DND-41 (cell line): Measurements from ENCODE around the gene ATAD3B.
A peak's percentile ranks its signal among the peaks of the same experiment; 100 is the strongest.

ENCODE experiments used
- ATAC-seq: fragments of 200-7000 bp; cut with Tn5 transposase; 3 replicates; pipeline ENCODE4 v1.9.1; 2021; ENCODE audit warnings: low read depth; ENCODE audit not compliant: insufficient read depth
- DNase-seq: peaks from one replicate; pipeline ENCODE4 v3.0.0-alpha.2; 2020
- H2AFZ ChIP-seq: 2 replicates; pipeline ENCODE4 v1.6.0; 2012; ENCODE audit warnings: low read depth, low read length
- H3K27ac ChIP-seq: 2 replicates; pipeline ENCODE4 v1.5.1; 2012; ENCODE audit warnings: low read length, inconsistent platforms
- H3K27me3 ChIP-seq: fragments of 200-600 bp; sonication (generic); 2 replicates; pipeline ENCODE4 v1.6.0; 2012; ENCODE audit warnings: low read length, mild to moderate bottlenecking, inconsistent platforms; ENCODE audit not compliant: insufficient read depth, poor library complexity
- H3K36me3 ChIP-seq: 2 replicates; pipeline ENCODE4 v1.5.1; 2012; ENCODE audit warnings: low read length, inconsistent platforms; ENCODE audit not compliant: insufficient read depth
- H3K4me1 ChIP-seq: 2 replicates; pipeline ENCODE4 v1.5.1; 2012; ENCODE audit warnings: mild to moderate bottlenecking, low read length; ENCODE audit not compliant: insufficient read depth
- H3K4me2 ChIP-seq: 2 replicates; pipeline ENCODE4 v1.6.0; 2012; ENCODE audit warnings: mild to moderate bottlenecking, moderate library complexity, low read length, inconsistent platforms; ENCODE audit not compliant: insufficient read depth
- H3K4me3 ChIP-seq, 2 experiments: fragments of 200-600 bp in 1 of 2; shearing (Covaris generic) in 1 of 2; 2 replicates each; pipeline ENCODE4 v1.5.1; 2012 to 2016; ENCODE audit warnings: inconsistent platforms in 2 of 2, low read length in 2 of 2, mild to moderate bottlenecking in 2 of 2, low read depth in 1 of 2, moderate library complexity in 1 of 2
- H3K79me2 ChIP-seq: 2 replicates; pipeline ENCODE4 v1.6.0; 2012; ENCODE audit warnings: low read length, inconsistent platforms; ENCODE audit not compliant: insufficient read depth
- H3K9ac ChIP-seq: 2 replicates; pipeline ENCODE4 v1.6.0; 2012; ENCODE audit warnings: low read depth, mild to moderate bottlenecking, inconsistent platforms, low read length, moderate library complexity
- H3K9me3 ChIP-seq: 2 replicates; pipeline ENCODE4 v1.5.1; 2012; ENCODE audit warnings: low read length, moderate library complexity, mild to moderate bottlenecking, inconsistent platforms; ENCODE audit not compliant: insufficient read depth, severe bottlenecking
- H4K20me1 ChIP-seq: 2 replicates; pipeline ENCODE4 v1.6.0; 2012; ENCODE audit warnings: low read length; ENCODE audit not compliant: insufficient read depth
- CTCF ChIP-seq: IDR thresholded peaks from 2 replicates; pipeline ENCODE4 v1.5.1; 2012; ENCODE audit warnings: borderline replicate concordance, low read length, moderate library complexity, mild to moderate bottlenecking; ENCODE audit not compliant: poor library complexity, severe bottlenecking; ENCODE audit errors: extremely low read depth
- EZH2 ChIP-seq: IDR thresholded peaks from 3 replicates; pipeline ENCODE4 v1.6.1; 2012; ENCODE audit warnings: borderline replicate concordance, low read depth, mild to moderate bottlenecking, moderate library complexity, low read length, inconsistent platforms; ENCODE audit not compliant: severe bottlenecking

ATAD3B gene

GRCh38 chr1:1422465-1423244 is 48.9 kb upstream of the ATAD3B start:
- no peak overlapping the region for H3K4me3 ChIP-seq
- H3K27ac ChIP-seq = no peak overlapping the region
- no peak overlapping the region for H3K4me2 ChIP-seq
- TF ChIP-seq EZH2 (no peak), CTCF (no peak)
- H2AFZ ChIP-seq = no peak overlapping the region
- no peaks in the 10 kb centered on the region for H3K79me2 ChIP-seq
- H3K9me3 ChIP-seq = no peaks in the 10 kb centered on the region
- ATAC-seq (0 out of 3 replicates have a peak, but pooled peaks have one; percentile 29), DNase-seq (peak; percentile 36)
- H3K27me3 ChIP-seq = no peaks in the 10 kb centered on the region
- H3K9ac ChIP-seq = no peak overlapping the region
- H3K4me1 ChIP-seq = peaks cover 6% of the 10 kb centered on the region; the same call in 1 of the 2 replicates
- no peaks in the 10 kb centered on the region for H3K36me3 ChIP-seq
- H4K20me1 ChIP-seq = no peaks in the 10 kb centered on the region

GRCh38 chr1:1423245-1423597 is 48.3 kb upstream of the ATAD3B start:
- H3K27me3 ChIP-seq = no peaks in the 10 kb centered on the region
- no peak overlapping the region for H3K4me3 ChIP-seq
- H3K9me3 ChIP-seq = no peaks in the 10 kb centered on the region
- no peak for ATAC-seq
- H2AFZ ChIP-seq = no peak overlapping the region
- H3K4me2 ChIP-seq = no peak overlapping the region
- no peak overlapping the region for H3K27ac ChIP-seq
- no peaks in the 10 kb centered on the region for H3K36me3 ChIP-seq
- no peak overlapping the region for H3K9ac ChIP-seq
- H3K4me1 ChIP-seq = peaks cover 6% of the 10 kb centered on the region; the same call in 1 of the 2 replicates
- H4K20me1 ChIP-seq = no peaks in the 10 kb centered on the region
- no peaks in the 10 kb centered on the region for H3K79me2 ChIP-seq
- no peak for DNase-seq
- no peak for TF ChIP-seq CTCF
- no peak for TF ChIP-seq EZH2

GRCh38 chr1:1424707-1425106 is 46.9 kb upstream of the ATAD3B start:
- TF ChIP-seq CTCF (no peak), EZH2 (no peak)
- Histone ChIP-seq H3K9ac (no peak overlapping the region), H3K4me3 (no peak overlapping the region), H3K4me1 (peaks cover 6% of the 10 kb centered on the region; the same call in 1 of the 2 replicates), H3K27me3 (no peaks in the 10 kb centered on the region), H4K20me1 (no peaks in the 10 kb centered on the region), H2AFZ (no peak overlapping the region), H3K36me3 (no peaks in the 10 kb centered on the region), H3K79me2 (no peaks in the 10 kb centered on the region), H3K27ac (no peak overlapping the region), H3K4me2 (no peak overlapping the region), H3K9me3 (no peaks in the 10 kb centered on the region)
- no peak for DNase-seq
- ATAC-seq = no peak
